ENCODE results near the gene IFT80.

- no peak for TF ChIP-seq CTCF (conservative IDR thresholded peaks at IDR 0.05 in 1 of 2, IDR thresholded peaks at IDR 0.05 in 1 of 2; ENCODE audit: low read depth in 1 of 2, low read length in 2 of 2)
- TF ChIP-seq EZH2 (IDR thresholded peaks at IDR 0.05; ENCODE audit: low read length, missing control alignments): no peak
Measured at GRCh38 chr3:160393346-160394008, 5.5 kb downstream of the IFT80 start.

All from fibroblast of lung (primary cell).